Calu3 (cell line): ENCODE results near the gene ATP6AP1. TPM values are rescaled to one million over a fixed set of nuclear protein-coding genes. Genes with fewer than 3 reads are reported as not detected.
"Not testable (repeated sequence)": the region's sequence is repeated elsewhere in the genome, so short reads cannot be mapped to it uniquely, and the experiment has no call there.

Experiments
- BruUV-seq: library from RNA; stranded (reverse); fragments of 400-500 nt; replicated peaks from 2 replicates; lab custom pipeline; 2021; lab: Mats Ljungman, UMichigan
- CTCF ChIA-PET: fragments of 300-600 bp; sonication (Branson Sonifier 250); formaldehyde crosslinking; loops from one replicate; lab custom pipeline; 2022; ENCODE audit warnings: antibody characterized with exemption; lab: Charles Lee
- DNase-seq: peaks from one replicate; pipeline ENCODE4 v3.0.0; 2022
- H3K27ac Mint-ChIP-seq: one replicate; pipeline ENCODE4 v1.8.0; 2022; ENCODE audit warnings: mixed read lengths; ENCODE audit not compliant: unreplicated experiment
- H3K27me3 Mint-ChIP-seq: one replicate; pipeline ENCODE4 v1.8.0; 2022; ENCODE audit warnings: mixed read lengths; ENCODE audit not compliant: unreplicated experiment
- H3K36me3 Mint-ChIP-seq: one replicate; pipeline ENCODE4 v1.8.0; 2022; ENCODE audit warnings: mild to moderate bottlenecking, moderate library complexity, mixed read lengths; ENCODE audit not compliant: insufficient read depth, unreplicated experiment
- H3K4me1 Mint-ChIP-seq: one replicate; pipeline ENCODE4 v1.8.0; 2022; ENCODE audit warnings: mild to moderate bottlenecking, low read depth, mixed read lengths; ENCODE audit not compliant: unreplicated experiment
- H3K4me3 Mint-ChIP-seq: one replicate; pipeline ENCODE4 v1.8.0; 2022; ENCODE audit warnings: mild to moderate bottlenecking, low read depth, moderate library complexity, mixed read lengths; ENCODE audit not compliant: unreplicated experiment
- H3K9me3 Mint-ChIP-seq: one replicate; pipeline ENCODE4 v1.8.0; 2022; ENCODE audit warnings: low read depth, mixed read lengths; ENCODE audit not compliant: unreplicated experiment
- intact Hi-C: fragments of 100-400 bp; cut with micrococcal nuclease; formaldehyde crosslinking; loops from one replicate; pipeline ENCODE4 v1.10.0; 2022; ENCODE audit not compliant: unreplicated experiment
- total RNA-seq: library from RNA; stranded (reverse); gene quantifications from 2 replicates; pipeline ENCODE4 v1.2.3, GENCODE V29; 2022
- TF ChIP-seq, protein P1 (sequence below): fragments of 200-600 bp; IDR thresholded peaks from one replicate; pipeline ENCODE4 v1.8.0; 2022; ENCODE audit warnings: antibody characterized with exemption; ENCODE audit not compliant: unreplicated experiment

The ATP6AP1 gene
- total RNA-seq, 1 experiment from 2014 or later = 109 TPM

DNA sequence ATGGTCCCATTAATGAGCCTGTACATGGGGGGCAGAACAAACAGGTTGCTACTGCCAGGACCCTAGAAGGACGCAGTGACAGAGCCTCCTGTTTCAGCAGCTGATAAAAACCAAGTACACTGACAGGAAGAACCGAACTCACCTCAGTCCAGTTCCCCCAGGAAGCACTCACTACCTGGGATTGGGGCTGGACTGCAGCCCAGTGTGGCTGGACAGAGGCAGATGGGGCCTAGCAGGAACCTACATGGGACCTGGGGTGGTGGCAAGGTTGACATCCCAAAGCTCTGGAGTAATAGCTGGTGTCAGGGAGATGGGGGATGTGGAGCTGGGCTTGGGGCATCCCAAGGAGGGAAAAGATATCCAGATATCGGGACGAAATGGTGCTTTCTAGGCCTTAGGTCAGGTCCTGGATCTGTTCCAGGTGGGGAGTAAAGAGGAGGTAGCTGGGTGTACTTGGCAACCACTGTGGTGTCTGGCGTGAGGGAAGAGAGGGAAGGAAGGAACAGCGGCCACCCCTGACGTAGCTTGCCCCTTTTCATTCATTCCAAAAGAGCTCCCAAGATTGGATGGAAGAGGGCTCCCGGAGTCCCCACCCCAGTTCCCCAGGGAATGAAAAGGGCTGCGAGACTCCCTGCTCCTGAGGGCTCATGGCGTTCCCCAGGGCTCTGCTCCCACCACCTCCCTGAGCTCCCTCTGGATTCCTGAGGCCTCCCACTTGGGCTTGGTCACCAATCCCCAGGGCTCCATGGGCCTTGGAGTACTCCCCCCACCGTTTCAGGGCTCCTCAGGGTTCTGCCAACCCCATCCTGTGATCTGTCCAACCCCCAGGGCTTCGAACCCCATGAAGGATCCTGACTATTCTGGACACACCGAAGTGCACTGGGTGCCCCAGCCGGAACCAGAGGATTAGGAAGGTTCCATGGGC is 44.9 kb upstream of the ATP6AP1 start:
- no peaks in the 10 kb centered on the region for H3K27me3 Mint-ChIP-seq
- H3K4me3 Mint-ChIP-seq = no peak overlapping the region
- CTCF ChIA-PET = interaction anchor here (0.9 kb wide), 1 partner anchor 10 kb away, joined by 6 read pairs; no protein-coding TSS in a partner anchor
- intact Hi-C loops = no loop called here
- no peaks in the 10 kb centered on the region for H3K9me3 Mint-ChIP-seq
- H3K36me3 Mint-ChIP-seq = peaks cover 39% of the 10 kb centered on the region
- peak overlapping the region; percentile 36 for H3K27ac Mint-ChIP-seq
- peaks cover 12% of the 10 kb centered on the region for H3K4me1 Mint-ChIP-seq
- no peak for DNase-seq
- no TSS peak for BruUV-seq
- TF ChIP-seq, protein P1, sequence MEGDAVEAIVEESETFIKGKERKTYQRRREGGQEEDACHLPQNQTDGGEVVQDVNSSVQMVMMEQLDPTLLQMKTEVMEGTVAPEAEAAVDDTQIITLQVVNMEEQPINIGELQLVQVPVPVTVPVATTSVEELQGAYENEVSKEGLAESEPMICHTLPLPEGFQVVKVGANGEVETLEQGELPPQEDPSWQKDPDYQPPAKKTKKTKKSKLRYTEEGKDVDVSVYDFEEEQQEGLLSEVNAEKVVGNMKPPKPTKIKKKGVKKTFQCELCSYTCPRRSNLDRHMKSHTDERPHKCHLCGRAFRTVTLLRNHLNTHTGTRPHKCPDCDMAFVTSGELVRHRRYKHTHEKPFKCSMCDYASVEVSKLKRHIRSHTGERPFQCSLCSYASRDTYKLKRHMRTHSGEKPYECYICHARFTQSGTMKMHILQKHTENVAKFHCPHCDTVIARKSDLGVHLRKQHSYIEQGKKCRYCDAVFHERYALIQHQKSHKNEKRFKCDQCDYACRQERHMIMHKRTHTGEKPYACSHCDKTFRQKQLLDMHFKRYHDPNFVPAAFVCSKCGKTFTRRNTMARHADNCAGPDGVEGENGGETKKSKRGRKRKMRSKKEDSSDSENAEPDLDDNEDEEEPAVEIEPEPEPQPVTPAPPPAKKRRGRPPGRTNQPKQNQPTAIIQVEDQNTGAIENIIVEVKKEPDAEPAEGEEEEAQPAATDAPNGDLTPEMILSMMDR = no peak

DNA sequence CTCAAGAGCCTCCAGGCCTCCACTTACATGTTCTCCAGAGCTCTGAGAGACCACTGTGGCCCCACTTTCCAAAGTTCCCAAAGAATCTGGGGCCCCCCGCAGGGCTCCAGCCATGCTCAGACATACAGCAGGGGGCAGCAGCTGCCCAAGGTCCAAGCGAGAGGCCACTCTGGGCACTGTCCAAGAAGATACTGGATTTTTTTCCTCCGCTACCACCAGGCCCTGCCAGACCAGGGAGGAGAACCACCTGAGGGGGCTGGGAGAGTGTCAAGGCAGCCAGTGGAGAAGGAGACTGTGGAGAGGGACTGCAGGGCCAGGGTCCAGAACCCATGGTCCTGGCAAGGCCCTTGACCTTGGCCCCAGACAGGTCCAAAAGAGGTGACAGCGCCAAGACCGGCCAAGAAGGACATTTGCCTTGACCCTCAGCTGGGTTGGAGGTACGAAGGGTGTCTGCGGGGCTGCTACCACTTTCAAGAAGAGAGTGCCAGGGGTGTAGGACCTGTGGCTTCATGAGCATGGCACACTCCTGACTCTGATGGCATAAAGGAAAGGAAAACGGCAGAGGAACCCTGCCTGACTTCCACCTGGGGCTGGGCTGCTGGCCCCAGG is 44.1 kb upstream of the ATP6AP1 start:
- Mint-ChIP-seq H3K4me1 (peaks cover 12% of the 10 kb centered on the region), H3K27ac (no peak overlapping the region), H3K9me3 (no peaks in the 10 kb centered on the region), H3K36me3 (peaks cover 31% of the 10 kb centered on the region), H3K4me3 (no peak overlapping the region), H3K27me3 (no peaks in the 10 kb centered on the region)
- TF ChIP-seq, protein P1 = no peak
- intact Hi-C loops = no loop called here
- no peak for DNase-seq
- no TSS peak for BruUV-seq
- CTCF ChIA-PET = interaction anchor here (0.9 kb wide), 1 partner anchor 11 kb away, joined by 6 read pairs; no protein-coding TSS in a partner anchor

DNA sequence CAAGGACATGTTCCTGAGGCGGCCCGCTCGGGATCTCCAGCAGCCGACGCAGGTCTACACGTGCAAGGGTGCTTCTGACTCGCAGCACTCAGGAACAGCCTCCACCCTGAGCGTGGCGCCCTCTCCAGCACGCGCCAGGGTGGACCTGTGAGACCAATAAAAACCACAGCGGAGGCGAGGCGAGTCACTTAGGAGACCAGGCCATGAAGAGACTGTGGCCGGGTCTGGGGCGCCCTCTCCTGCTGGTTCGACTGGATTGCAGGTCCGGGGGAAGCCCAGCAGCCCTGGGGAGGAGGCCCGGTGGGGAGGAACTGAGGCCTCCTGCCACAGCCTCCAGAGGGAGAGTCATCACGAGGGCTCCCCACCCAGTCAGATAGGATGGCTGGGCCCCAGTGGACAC is 40.4 kb upstream of the ATP6AP1 start:
- DNase-seq, BruUV-seq, H3K27me3 Mint-ChIP-seq, CTCF ChIA-PET, H3K9me3 Mint-ChIP-seq, H3K4me3 Mint-ChIP-seq, H3K4me1 Mint-ChIP-seq, H3K36me3 Mint-ChIP-seq, H3K27ac Mint-ChIP-seq, intact Hi-C loops: not testable (repeated sequence)

DNA sequence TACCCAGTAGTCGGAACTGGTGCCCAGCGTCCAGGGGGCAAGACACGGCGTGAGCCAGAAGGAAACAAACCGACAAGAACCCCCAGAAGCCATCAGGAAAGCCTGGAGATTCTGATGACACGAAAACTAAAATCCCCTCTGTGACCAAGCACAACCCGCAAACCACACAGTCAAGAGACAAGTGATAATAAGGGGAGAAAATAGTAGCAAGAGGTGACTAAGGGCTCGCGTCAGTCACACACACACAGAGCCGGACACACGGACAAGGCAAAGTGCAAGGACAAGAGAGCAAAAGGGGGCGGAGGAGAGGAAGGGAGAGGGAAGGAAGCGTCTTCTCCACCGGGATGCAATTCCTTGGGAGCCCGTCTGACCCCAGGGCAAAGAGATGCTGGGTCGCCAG is 39.8 kb upstream of the ATP6AP1 start:
- H3K27me3 Mint-ChIP-seq, intact Hi-C loops, CTCF ChIA-PET, H3K27ac Mint-ChIP-seq, H3K9me3 Mint-ChIP-seq, H3K4me3 Mint-ChIP-seq, BruUV-seq, H3K36me3 Mint-ChIP-seq, H3K4me1 Mint-ChIP-seq, DNase-seq: not testable (repeated sequence)

DNA sequence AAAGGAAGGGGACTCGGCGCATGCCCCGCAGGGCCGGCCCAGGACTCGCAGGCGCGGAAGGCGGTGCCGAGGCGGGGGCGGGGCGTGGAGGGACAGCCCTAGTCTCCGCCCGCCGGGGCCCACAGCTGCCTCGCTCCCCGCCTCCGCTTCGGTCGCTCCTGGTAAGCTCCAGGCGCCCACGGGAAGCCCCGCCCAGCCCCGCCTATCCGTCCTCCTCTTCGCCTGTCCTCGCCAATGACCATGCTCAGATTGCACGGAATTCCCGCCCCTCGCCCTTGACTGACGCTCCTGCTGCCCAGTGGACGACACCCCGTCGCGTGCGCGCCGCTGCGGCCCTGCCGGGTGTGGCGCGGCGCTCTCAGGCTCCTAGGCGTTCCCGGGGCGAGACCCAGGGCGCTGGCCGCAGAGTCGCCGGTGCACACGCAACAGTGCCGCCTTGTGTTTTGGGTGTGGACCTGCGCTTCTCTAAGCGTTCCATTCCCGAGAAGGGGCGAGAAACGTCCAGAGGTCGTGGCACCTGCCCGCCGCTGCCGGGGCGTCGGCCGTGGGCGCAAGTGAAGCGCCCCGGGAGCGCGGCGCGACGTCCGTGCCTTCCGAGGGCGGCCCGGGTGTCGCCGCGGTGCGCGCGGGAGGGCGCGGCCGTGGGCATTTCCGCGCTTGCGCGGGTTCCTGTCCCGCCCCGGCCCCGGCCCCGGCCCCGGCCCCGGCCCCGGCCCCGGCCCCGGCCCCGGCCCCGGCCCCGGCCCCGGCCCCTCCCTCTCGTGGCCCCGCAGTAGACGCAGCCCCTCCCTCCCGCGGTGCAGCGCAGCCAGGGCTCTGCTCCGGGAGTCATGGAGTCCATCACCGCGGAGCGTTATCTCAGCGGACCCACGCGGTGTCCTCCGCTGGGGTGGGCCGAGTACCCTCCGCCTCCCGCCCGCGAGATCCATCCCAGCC is 38.4 kb upstream of the ATP6AP1 start:
- BruUV-seq, H3K36me3 Mint-ChIP-seq, H3K9me3 Mint-ChIP-seq, H3K4me3 Mint-ChIP-seq, DNase-seq, H3K27ac Mint-ChIP-seq, H3K4me1 Mint-ChIP-seq, intact Hi-C loops, H3K27me3 Mint-ChIP-seq, CTCF ChIA-PET: not testable (repeated sequence)

DNA sequence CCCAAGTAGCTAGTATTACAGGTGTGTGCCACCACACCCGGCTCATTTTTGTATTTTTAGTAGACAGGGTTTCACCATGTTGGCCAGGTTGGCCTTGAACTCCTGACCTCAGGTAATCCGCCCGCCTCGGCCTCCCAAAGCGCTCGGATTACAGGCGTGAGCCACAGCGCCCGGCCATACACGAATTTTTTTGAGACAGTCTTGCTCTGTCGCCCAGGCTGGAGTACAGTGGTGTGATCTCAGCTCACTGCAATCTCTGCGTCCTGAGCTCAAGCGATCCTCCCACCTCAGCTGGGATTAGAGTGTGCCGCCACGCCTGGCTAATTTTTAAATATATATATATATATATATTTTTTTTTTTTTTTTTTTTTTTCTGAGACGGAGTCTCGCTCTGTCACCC is 32.1 kb upstream of the ATP6AP1 start:
- DNase-seq, CTCF ChIA-PET, H3K4me3 Mint-ChIP-seq, intact Hi-C loops, H3K9me3 Mint-ChIP-seq, H3K27ac Mint-ChIP-seq, BruUV-seq, H3K4me1 Mint-ChIP-seq: not testable (repeated sequence)
- peaks cover 16% of the 10 kb centered on the region for H3K27me3 Mint-ChIP-seq
- peaks cover 53% of the 10 kb centered on the region for H3K36me3 Mint-ChIP-seq
